SJSA1 (cell line): ENCODE measurements around the gene DHX35. TPM values are rescaled to one million over a fixed set of nuclear protein-coding genes. Genes with fewer than 3 reads are reported as not detected.

Experiments used
- DNase-seq, 2 experiments: peaks; one replicate each; pipeline ENCODE4 v3.0.0-alpha.2; 2015 to 2020; ENCODE audit warnings: low spot score in 2 of 2, low read depth in 1 of 2
- H3K27ac ChIP-seq: fragments of 250-450 bp; sonication (Bioruptor Pico); 2 replicates; pipeline ENCODE4 v1.5.1; 2020; ENCODE audit warnings: mild to moderate bottlenecking, moderate library complexity
- H3K27me3 ChIP-seq: fragments of 250-450 bp; sonication (Bioruptor Pico); replicated peaks from 2 replicates; pipeline ENCODE4 v1.5.1; 2020; ENCODE audit warnings: mild to moderate bottlenecking, moderate library complexity
- H3K36me3 ChIP-seq: fragments of 250-450 bp; sonication (Bioruptor Pico); 2 replicates; pipeline ENCODE4 v1.5.1; 2020; ENCODE audit warnings: mild to moderate bottlenecking
- H3K4me1 ChIP-seq: fragments of 250-450 bp; sonication (Bioruptor Pico); replicated peaks from 2 replicates; pipeline ENCODE4 v1.6.1; 2021; ENCODE audit warnings: mild to moderate bottlenecking
- H3K4me3 ChIP-seq: fragments of 250-450 bp; sonication (Bioruptor Pico); 2 replicates; pipeline ENCODE4 v1.5.1; 2020; ENCODE audit warnings: mild to moderate bottlenecking
- H3K9me3 ChIP-seq: fragments of 250-450 bp; sonication (Bioruptor Pico); replicated peaks from 2 replicates; pipeline ENCODE4 v1.5.1; 2020; ENCODE audit warnings: mild to moderate bottlenecking
- total RNA-seq: library from RNA; depleted of rRNA; stranded (reverse); fragments of >200 nt; shearing (Covaris generic); gene quantifications from 2 replicates; pipeline ENCODE4 v1.2.3, GENCODE V29; 2014

DHX35 gene
- total RNA-seq, 1 experiment from 2014 or later = 18.7 TPM

DNA sequence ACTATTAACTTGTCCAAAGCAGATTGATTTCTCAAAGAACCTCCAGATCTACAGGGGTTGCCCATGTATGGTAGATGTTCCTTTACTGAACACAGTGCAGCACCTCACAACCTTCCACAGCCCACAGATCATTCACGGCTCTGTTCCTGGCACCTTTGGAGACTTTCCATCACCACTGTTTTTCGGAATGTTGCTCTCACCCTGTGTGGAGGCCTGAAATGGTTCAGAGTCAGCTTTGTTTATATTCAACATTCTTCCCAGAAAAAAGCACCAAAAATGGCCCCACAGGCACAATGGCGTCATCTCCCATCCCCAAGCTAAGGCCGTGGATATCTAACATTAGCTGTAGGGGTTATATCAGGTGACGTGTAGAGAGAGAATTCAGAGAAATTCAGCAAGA lies 74.7 kb downstream of the DHX35 start:
- Histone ChIP-seq H3K27me3 (no peaks in the 10 kb centered on the region), H3K4me1 (no peaks in the 10 kb centered on the region), H3K27ac (no peak overlapping the region), H3K36me3 (peaks cover 52% of the 10 kb centered on the region), H3K9me3 (no peaks in the 10 kb centered on the region), H3K4me3 (no peak overlapping the region)
- DNase-seq = peak in 1 of 2 experiments; percentile 32

DNA sequence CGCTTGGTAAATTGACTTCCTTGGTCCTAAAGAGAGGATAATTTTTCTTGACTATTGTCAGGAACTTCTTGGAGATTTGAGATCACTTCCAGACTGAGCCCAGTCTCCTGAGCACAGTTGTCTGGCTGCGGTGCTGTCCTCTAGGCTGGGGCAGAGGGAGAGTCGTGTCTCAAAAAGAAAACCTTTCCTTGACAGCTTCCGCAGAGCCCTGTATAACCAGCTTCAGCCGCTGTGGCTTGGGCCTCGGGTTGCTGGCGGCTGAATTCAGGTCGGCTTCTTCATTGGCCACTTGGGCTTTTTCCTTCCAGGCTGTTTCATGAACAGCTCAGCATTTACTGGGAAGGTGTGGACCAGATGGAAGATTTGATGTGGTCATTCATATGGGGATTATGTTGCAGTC lies 75.9 kb downstream of the DHX35 start:
- H3K36me3 ChIP-seq = peaks cover 51% of the 10 kb centered on the region

DNA sequence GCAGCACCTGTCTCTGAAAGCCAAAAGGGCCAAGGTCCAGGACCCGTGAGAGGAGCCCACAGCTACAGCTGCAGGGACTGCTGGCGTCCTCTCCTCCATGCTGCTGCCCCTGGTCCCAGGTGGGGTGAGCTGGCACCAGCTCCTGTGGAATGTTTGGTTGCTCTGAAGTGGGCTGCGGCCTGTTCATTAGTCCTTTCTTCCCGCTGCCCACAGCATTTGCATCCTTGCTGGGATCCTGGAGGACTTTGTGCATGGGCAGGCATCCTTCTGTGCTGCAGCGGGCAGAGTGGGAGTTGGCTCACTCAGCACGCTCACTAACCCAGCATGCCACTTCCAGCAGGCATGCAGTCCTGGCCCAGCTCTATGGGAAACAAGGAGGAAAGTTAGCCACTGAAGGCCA lies 76.4 kb downstream of the DHX35 start:
- H3K27me3 ChIP-seq = no peaks in the 10 kb centered on the region
- H3K4me1 ChIP-seq = no peaks in the 10 kb centered on the region; the same call in 1 of the 2 replicates
- H3K27ac ChIP-seq = no peak overlapping the region
- no peaks in the 10 kb centered on the region for H3K9me3 ChIP-seq
- no peak overlapping the region for H3K4me3 ChIP-seq
- no peak for DNase-seq
- peaks cover 50% of the 10 kb centered on the region for H3K36me3 ChIP-seq

More for the DNA sequence above, 75.9 kb downstream of the DHX35 start:
- Histone ChIP-seq H3K4me3 (no peak overlapping the region), H3K9me3 (no peaks in the 10 kb centered on the region), H3K27ac (no peak overlapping the region), H3K4me1 (no peaks in the 10 kb centered on the region; the same call in 1 of the 2 replicates), H3K27me3 (no peaks in the 10 kb centered on the region)
- DNase-seq = no peak

DNA sequence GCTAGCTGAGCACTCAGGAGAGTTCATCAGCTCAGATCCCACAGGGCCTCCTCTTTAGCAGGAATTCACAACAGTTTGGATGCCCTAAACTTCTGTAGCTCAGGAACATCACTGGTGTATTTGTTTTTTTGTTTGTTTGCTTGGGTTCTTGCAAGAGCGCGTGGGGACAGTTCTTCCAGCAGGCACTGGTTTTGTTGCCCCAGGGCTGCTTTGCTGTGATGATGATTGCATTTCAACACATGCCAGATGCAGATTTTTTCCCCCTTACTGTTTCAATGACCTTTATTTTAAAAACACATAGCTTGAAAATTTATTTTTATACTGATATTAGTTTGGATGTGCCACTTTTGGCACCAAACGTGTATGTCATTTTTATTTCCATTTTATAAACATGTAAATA lies 77.1 kb downstream of the DHX35 start:
- H3K36me3 ChIP-seq = peaks cover 43% of the 10 kb centered on the region
- no peaks in the 10 kb centered on the region; the same call in 1 of the 2 replicates for H3K4me1 ChIP-seq
- H3K27me3 ChIP-seq = no peaks in the 10 kb centered on the region
- H3K4me3 ChIP-seq = no peak overlapping the region
- H3K27ac ChIP-seq = no peak overlapping the region
- DNase-seq = no peak
- H3K9me3 ChIP-seq = no peaks in the 10 kb centered on the region

DNA sequence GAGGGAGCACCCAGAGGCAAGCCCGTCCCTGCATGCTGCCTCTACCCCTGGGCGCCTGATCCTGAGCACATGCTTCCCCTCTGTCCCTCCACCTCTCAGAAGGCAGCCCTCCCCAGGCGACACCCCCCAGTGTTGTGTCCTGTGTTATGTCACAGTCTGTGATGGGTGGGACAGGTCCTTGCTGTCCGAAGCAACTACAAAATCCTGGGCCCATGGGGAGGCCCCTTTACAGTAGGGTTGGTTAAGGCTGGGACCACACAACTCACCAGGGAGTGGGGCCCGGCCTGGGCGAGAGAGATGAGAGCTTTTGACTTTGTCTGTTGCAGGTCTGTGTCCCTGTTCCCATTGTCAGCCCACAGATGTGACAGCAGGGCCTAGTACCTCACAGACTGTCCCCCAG lies 78.0 kb downstream of the DHX35 start:
- no peak overlapping the region for H3K4me3 ChIP-seq

DNA sequence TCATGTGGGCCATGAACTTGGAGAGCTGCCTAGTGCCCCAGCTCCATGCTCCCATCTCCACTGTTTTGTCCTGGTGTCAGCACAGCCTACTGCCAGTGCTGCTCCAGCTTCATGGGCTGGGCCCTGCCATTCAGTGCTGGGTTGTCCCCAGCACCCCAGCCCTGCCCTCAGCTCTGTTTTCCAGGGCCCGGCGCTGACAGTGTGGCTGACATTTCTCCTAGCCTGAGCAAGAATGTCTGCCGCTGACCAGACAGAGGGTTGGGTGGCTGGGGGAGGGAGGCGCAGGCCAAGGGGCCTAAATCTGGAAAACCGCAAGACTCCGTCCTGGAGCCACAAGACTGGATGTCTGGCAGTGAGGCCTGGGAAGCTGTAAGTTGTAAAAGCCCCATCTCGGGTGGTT lies 78.9 kb downstream of the DHX35 start:
- Histone ChIP-seq H3K4me1 (no peaks in the 10 kb centered on the region; the same call in 1 of the 2 replicates), H3K9me3 (no peaks in the 10 kb centered on the region), H3K4me3 (no peak overlapping the region), H3K27me3 (no peaks in the 10 kb centered on the region), H3K36me3 (peaks cover 34% of the 10 kb centered on the region), H3K27ac (no peak overlapping the region)
- no peak for DNase-seq

More for the DNA sequence above, 78.0 kb downstream of the DHX35 start:
- Histone ChIP-seq H3K27ac (no peak overlapping the region), H3K36me3 (peaks cover 41% of the 10 kb centered on the region), H3K4me1 (no peaks in the 10 kb centered on the region; the same call in 1 of the 2 replicates), H3K27me3 (no peaks in the 10 kb centered on the region), H3K9me3 (no peaks in the 10 kb centered on the region)
- DNase-seq = no peak

DNA sequence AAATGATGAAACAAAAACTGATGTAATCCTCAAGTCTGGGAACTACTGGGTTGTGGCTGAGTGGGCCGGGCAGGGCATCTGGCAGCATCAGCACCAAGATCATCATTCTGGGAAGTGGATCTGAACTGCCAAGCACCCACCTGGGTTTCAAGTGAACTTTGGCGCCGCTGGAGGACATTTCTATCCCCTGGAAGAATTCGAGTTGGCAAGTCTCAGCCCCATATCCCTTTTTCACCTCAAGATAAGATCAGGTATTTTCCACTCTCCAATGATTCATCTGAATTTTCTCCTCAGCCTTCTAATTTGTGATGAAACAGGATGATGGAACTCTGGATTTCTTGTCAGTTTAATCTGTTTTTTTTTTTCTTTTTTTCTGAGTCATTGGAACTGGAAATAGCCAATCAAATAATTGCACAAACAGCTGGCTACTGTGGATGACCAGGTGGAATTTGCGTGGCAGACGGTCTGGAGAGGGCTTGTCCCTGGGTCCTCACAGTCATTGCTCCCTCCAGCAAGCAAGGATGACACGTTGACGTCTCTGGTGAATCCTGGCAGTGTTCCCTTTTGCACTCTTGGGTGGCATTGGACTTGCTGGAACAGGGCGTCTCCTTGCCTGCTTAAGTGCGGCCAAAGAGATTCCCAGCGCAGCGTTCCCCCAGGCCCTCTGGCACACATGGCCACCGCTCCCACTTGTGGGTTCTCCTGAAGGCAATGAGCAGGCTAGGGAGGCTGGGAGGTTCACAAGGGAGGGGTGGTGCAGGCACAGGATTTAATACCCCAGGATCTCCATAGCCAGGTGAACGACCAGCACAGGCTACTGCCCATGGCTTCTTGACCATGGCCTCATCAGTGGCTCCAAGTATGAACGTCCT lies 80.4 kb downstream of the DHX35 start:
- Histone ChIP-seq H3K9me3 (no peaks in the 10 kb centered on the region), H3K4me3 (no peak overlapping the region), H3K27ac (no peak overlapping the region), H3K4me1 (no peaks in the 10 kb centered on the region; the same call in 1 of the 2 replicates), H3K36me3 (peaks cover 29% of the 10 kb centered on the region), H3K27me3 (no peaks in the 10 kb centered on the region)
- no peak for DNase-seq

DNA sequence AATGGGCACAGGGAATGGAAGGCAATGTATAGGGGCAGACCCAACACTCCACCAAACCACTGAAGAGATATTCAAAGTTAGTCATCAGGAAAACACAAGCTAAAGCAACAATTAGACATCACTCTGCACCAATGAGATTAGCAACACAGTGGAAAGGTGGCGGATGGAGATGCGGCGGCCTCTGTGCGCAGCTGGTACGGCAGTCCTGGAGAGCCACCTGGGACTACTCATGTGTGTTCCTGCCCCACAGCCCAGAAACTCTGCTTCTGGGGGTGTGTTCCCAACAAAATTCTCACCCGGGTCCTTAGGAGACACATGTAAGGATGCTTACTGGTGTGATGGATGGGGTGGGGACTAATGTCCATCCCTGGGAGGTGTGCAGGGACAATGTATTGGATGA lies 82.4 kb downstream of the DHX35 start:
- DNase-seq = no peak
- Histone ChIP-seq H3K36me3 (peaks cover 17% of the 10 kb centered on the region), H3K9me3 (no peaks in the 10 kb centered on the region), H3K27me3 (no peaks in the 10 kb centered on the region), H3K27ac (no peak overlapping the region), H3K4me1 (peaks cover 5% of the 10 kb centered on the region), H3K4me3 (no peak overlapping the region)

DNA sequence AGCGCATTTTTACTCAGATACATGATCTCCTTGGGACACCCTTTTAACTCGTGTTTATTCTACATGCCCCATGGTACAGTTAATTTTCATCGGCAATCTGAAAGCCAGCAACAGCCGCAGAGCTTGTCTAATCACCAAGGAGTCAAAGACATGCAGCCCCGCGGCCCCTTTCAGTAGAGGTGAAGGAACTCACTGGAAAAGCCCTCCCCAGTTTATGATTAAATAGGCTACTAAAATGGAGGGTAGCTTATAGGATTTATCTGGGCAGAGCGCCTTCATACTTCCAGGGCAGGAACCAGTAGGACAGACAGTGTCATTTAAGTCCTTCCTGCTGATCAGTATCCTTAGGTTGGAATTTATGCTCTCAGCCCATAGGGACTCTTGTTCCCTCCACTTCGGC lies 83.5 kb downstream of the DHX35 start:
- Histone ChIP-seq H3K4me3 (no peak overlapping the region), H3K27me3 (no peaks in the 10 kb centered on the region), H3K4me1 (peaks cover 12% of the 10 kb centered on the region), H3K9me3 (no peaks in the 10 kb centered on the region), H3K27ac (no peak overlapping the region), H3K36me3 (peaks cover 10% of the 10 kb centered on the region)
- no peak for DNase-seq

DNA sequence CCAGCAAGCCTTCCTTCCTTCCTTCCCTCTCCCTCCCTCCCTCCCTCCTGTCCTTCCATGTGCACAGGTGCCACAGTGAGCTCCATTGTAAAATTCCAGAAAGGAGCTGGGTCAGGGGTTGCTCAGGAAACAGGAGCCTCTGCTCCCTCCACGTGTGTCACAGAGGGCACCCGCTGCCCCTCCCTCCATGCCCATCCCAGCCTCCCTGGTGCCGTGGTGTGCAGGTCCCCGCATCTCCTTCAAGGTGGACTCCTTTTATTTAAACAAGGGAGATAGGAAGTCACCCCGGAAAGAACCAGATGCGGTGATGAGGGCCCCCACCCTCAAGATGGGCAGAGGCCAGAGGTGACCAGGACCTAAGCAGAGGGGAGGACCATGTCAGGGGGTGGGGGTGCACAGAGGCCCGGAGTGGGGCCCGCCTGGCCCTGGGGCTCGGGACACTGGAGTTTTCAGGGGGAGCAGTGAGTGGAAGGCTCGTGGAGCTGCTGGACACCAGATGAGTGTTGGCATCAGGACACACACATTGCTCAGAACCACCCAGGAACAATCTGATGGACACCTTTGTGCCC lies 85.4 kb downstream of the DHX35 start:
- H3K4me1 ChIP-seq = peaks cover 12% of the 10 kb centered on the region
- H3K27me3 ChIP-seq = no peaks in the 10 kb centered on the region; the same call in 1 of the 2 replicates
- DNase-seq = no peak
- H3K27ac ChIP-seq = no peak overlapping the region
- no peaks in the 10 kb centered on the region for H3K9me3 ChIP-seq
- no peak overlapping the region for H3K4me3 ChIP-seq
- peaks cover 6% of the 10 kb centered on the region; the same call in 1 of the 2 replicates for H3K36me3 ChIP-seq

DNA sequence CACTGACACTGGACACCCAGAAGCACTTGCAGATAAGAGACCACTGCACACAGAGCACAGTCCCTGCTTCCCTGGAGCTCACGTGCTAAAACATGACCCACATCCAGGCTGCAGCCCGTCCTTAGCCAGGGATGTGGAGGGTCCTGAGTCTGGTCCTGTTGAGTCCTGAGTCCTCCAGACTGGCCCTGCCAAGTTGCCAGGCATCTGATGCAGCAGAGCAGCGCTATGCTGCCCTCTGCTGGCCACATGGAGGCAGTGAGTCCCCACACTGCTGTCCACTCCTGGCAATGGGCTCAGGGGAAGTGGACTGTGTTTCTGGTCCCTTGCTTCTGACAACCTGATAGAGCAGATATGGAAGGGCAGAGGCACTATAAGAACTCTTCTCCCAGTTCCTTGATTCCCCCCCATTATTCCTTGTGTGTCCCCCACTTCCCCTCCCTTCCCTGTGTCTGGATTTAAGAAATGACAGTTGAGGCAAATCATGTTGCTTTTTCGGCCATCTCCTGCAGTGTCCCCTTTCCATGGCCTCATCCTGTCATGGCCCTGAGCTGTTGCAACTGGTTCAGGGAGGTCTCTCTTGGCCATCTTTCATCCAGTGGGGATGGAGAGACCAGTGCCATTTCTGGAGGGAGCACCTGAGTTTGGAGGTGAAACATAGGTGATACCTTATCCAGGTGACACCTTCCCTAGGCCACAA lies 86.0 kb downstream of the DHX35 start:
- Histone ChIP-seq H3K4me1 (peaks cover 12% of the 10 kb centered on the region), H3K27ac (no peak overlapping the region)
- DNase-seq = peak; percentile 68 to 72

DNA sequence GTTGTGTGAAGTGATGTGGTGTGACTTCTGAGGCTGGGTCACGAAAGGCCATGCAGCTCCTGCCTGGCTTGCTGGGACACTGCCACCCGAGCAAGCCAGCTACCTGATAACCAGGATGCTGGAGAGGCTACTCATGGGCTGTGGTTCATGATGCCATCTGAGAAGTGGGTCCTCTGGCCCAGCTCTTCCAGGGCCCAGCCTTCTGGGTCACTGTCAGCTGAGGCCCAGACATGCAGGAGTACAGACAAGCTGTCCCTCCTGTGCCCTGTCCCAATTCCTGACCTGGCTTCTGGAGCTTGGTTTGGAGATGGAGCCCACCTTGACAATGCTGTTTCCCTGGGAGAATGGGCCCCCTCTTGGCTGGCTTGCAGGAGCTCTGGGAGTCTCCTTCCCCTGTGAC lies 87.0 kb downstream of the DHX35 start:
- H3K9me3 ChIP-seq = no peaks in the 10 kb centered on the region
- peak overlapping the region; percentile 54; the same call in 1 of the 2 replicates for H3K4me3 ChIP-seq
- H3K27me3 ChIP-seq = peaks cover 4% of the 10 kb centered on the region; the same call in 1 of the 2 replicates
- peak overlapping the region; percentile 24; the same call in 1 of the 2 replicates for H3K27ac ChIP-seq
- peaks cover 4% of the 10 kb centered on the region; the same call in 1 of the 2 replicates for H3K36me3 ChIP-seq
- no peak for DNase-seq
- H3K4me1 ChIP-seq = peaks cover 12% of the 10 kb centered on the region

More for the DNA sequence above, 86.0 kb downstream of the DHX35 start:
- Histone ChIP-seq H3K4me3 (no peak overlapping the region), H3K9me3 (no peaks in the 10 kb centered on the region), H3K36me3 (peaks cover 4% of the 10 kb centered on the region; the same call in 1 of the 2 replicates), H3K27me3 (no peaks in the 10 kb centered on the region; the same call in 1 of the 2 replicates)

DNA sequence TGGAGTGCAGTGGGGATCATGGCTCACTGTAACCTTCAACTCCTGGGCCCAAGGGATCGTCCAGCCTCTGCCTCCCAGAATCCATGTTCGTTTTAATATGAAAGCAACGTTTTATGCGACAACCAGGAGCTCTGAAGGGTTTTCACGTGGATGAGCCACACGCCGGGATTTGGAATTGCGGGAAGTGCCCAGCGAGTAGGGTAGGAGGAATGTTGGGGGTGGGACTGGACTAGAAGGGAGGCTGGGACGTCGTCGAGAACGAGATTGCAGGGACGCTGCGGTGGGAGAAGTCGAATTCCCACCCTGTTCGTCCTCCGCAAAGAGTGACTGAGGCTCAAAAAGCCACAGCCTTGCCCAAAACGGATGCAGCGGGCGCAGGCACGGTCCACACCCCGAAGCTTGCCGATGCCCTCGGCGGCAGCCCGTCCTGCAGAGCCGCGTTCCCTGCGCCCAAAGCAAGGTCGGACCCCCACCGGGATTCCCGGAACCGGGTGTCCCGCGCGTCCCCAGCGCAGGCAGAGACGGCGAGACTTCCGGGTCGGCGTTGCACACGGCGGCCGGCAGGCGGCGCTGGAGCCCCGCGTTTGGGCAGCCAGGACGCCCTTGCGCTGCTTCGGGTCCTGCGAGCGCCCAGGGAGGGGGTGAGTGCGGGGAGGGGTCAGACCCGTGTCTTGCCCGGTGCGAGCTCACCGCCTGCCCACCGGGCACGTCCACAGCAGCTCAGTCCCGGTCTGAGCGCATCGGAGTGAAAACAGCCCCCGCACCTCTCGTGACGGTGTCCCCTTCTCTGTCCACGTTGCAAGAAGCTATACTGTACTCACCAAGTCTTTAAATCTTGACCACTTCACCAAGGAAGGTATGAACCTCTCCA lies 87.8 kb downstream of the DHX35 start:
- Histone ChIP-seq H3K9me3 (no peaks in the 10 kb centered on the region), H3K27ac (peak overlapping the region; percentile 24), H3K27me3 (peaks cover 6% of the 10 kb centered on the region), H3K36me3 (no peaks in the 10 kb centered on the region), H3K4me3 (peak overlapping the region; percentile 54), H3K4me1 (peaks cover 12% of the 10 kb centered on the region)
- peak; percentile 79 to 82 for DNase-seq
